Liver (tissue), 2 donors: Measurements from ENCODE around the gene RINT1.

Source experiments
- YY1 ChIP-seq: IDR thresholded peaks from 2 replicates; pipeline ENCODE4 v1.6.1; 2016; ENCODE audit warnings: antibody characterized with exemption, mild to moderate bottlenecking
- TF ChIP-seq, protein P1 (sequence below): fragments of 150-350 bp; IDR thresholded peaks from 2 replicates; pipeline ENCODE4 v1.5.1; 2017; ENCODE audit warnings: improper control_type of control experiment, low read depth, low read length; ENCODE audit not compliant: missing input control
- TF ChIP-seq, protein P2 (sequence below): IDR thresholded peaks from 2 replicates; pipeline ENCODE4 v1.6.1; 2016; ENCODE audit warnings: antibody characterized with exemption, mild to moderate bottlenecking
- TF ChIP-seq, protein P3 (sequence below): IDR thresholded peaks from 2 replicates; pipeline ENCODE4 v1.6.1; 2016; ENCODE audit warnings: antibody characterized with exemption
- donor health status: healthy.

DNA sequence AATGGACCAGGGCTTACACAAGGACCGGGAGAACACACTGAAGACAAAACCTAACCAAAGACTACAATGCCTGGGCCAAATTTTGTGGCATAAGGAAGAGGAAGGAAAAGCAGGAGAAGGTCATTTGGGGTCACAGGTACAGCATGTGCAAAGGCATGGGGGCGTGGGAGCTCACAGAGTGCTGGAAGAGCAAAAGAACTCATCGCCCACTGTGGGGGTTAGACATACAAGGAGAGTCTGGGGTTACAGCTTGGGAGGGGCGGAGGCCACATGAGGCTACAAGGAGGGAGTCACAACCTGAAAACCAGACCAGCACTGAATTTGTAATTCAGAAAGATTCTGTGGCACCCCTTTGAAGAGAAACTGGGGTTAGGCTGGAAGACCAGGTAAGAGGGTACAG is 19.6 kb upstream of the RINT1 start:
- TF ChIP-seq, protein P1, sequence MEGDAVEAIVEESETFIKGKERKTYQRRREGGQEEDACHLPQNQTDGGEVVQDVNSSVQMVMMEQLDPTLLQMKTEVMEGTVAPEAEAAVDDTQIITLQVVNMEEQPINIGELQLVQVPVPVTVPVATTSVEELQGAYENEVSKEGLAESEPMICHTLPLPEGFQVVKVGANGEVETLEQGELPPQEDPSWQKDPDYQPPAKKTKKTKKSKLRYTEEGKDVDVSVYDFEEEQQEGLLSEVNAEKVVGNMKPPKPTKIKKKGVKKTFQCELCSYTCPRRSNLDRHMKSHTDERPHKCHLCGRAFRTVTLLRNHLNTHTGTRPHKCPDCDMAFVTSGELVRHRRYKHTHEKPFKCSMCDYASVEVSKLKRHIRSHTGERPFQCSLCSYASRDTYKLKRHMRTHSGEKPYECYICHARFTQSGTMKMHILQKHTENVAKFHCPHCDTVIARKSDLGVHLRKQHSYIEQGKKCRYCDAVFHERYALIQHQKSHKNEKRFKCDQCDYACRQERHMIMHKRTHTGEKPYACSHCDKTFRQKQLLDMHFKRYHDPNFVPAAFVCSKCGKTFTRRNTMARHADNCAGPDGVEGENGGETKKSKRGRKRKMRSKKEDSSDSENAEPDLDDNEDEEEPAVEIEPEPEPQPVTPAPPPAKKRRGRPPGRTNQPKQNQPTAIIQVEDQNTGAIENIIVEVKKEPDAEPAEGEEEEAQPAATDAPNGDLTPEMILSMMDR: no peak
- TF ChIP-seq, protein P2, sequence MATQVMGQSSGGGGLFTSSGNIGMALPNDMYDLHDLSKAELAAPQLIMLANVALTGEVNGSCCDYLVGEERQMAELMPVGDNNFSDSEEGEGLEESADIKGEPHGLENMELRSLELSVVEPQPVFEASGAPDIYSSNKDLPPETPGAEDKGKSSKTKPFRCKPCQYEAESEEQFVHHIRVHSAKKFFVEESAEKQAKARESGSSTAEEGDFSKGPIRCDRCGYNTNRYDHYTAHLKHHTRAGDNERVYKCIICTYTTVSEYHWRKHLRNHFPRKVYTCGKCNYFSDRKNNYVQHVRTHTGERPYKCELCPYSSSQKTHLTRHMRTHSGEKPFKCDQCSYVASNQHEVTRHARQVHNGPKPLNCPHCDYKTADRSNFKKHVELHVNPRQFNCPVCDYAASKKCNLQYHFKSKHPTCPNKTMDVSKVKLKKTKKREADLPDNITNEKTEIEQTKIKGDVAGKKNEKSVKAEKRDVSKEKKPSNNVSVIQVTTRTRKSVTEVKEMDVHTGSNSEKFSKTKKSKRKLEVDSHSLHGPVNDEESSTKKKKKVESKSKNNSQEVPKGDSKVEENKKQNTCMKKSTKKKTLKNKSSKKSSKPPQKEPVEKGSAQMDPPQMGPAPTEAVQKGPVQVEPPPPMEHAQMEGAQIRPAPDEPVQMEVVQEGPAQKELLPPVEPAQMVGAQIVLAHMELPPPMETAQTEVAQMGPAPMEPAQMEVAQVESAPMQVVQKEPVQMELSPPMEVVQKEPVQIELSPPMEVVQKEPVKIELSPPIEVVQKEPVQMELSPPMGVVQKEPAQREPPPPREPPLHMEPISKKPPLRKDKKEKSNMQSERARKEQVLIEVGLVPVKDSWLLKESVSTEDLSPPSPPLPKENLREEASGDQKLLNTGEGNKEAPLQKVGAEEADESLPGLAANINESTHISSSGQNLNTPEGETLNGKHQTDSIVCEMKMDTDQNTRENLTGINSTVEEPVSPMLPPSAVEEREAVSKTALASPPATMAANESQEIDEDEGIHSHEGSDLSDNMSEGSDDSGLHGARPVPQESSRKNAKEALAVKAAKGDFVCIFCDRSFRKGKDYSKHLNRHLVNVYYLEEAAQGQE: no peak
- TF ChIP-seq YY1: no peak
- TF ChIP-seq, protein P3, sequence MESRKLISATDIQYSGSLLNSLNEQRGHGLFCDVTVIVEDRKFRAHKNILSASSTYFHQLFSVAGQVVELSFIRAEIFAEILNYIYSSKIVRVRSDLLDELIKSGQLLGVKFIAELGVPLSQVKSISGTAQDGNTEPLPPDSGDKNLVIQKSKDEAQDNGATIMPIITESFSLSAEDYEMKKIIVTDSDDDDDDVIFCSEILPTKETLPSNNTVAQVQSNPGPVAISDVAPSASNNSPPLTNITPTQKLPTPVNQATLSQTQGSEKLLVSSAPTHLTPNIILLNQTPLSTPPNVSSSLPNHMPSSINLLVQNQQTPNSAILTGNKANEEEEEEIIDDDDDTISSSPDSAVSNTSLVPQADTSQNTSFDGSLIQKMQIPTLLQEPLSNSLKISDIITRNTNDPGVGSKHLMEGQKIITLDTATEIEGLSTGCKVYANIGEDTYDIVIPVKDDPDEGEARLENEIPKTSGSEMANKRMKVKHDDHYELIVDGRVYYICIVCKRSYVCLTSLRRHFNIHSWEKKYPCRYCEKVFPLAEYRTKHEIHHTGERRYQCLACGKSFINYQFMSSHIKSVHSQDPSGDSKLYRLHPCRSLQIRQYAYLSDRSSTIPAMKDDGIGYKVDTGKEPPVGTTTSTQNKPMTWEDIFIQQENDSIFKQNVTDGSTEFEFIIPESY: no peak
